Naive thymus-derived CD8-positive, alpha-beta T cell (primary cell): ENCODE measurements around the gene HEG1. TPM values are rescaled to one million over a fixed set of nuclear protein-coding genes. Genes with fewer than 3 reads are reported as not detected.

Experiments
- ATAC-seq, 2 donors: fragments of 150-1000 bp; cut with Tn5 transposase in 1 of 2; sonication (Bioruptor Pico), chemical (Tn5 transposase) in 1 of 2; 1 replicate in 1 of 2; 2 replicates in 1 of 2; pipeline ENCODE4 v1.10.0; 2021; ENCODE audit warnings: mild to moderate bottlenecking in 2 of 2, moderate library complexity in 2 of 2
- POLR2A ChIA-PET: fragments of 350-600 bp; sonication (Branson Sonifier 250); formaldehyde crosslinking; loops from one replicate; lab custom pipeline; 2021; ENCODE audit warnings: antibody characterized with exemption; lab: Charles Lee
- DNase-seq, 10 donors: peaks; one replicate each; pipeline versions ENCODE4 v3.0.0 to v3.0.0-alpha.2; 2020 to 2022
- H3K27ac Mint-ChIP-seq, 10 donors: one replicate each; pipeline ENCODE4 v1.8.0; 2020 to 2022; ENCODE audit warnings: mild to moderate bottlenecking in 10 of 10, mixed read lengths in 10 of 10, moderate library complexity in 4 of 10, inconsistent platforms in 1 of 10
- H3K27me3 Mint-ChIP-seq, 5 donors: one replicate each; pipeline ENCODE4 v1.8.0; 2021 to 2022; ENCODE audit warnings: mixed read lengths in 5 of 5
- H3K36me3 Mint-ChIP-seq, 3 donors: one replicate each; pipeline ENCODE4 v1.8.0; 2020 to 2022; ENCODE audit warnings: mixed read lengths in 3 of 3, mild to moderate bottlenecking in 2 of 3, inconsistent platforms in 1 of 3
- H3K4me1 Mint-ChIP-seq, 4 donors: one replicate each; pipeline ENCODE4 v1.8.0; 2021 to 2022; ENCODE audit warnings: mixed read lengths in 4 of 4
- H3K4me3 Mint-ChIP-seq, 10 donors: one replicate each; pipeline ENCODE4 v1.8.0; 2020 to 2022; ENCODE audit warnings: mild to moderate bottlenecking in 10 of 10, mixed read lengths in 10 of 10, moderate library complexity in 6 of 10, inconsistent platforms in 1 of 10
- H3K9me3 Mint-ChIP-seq, 9 donors: one replicate each; pipeline ENCODE4 v1.8.0; 2020 to 2022; ENCODE audit warnings: mixed read lengths in 9 of 9, mild to moderate bottlenecking in 3 of 9, inconsistent platforms in 1 of 9, moderate library complexity in 1 of 9
- polyA plus RNA-seq, 3 donors: library from polyadenylated mRNA; unstranded; fragments of 300-500 nt; fragmentation: Illumina TruSeq; gene quantifications; one replicate each; pipeline ENCODE4 v1.2.3, GENCODE V29; 2021
- total RNA-seq, 8 experiments: library from RNA in 2 of 8; stranded (reverse) in 2 of 8; gene quantifications; one replicate each; pipeline ENCODE4 v1.2.3 and lab custom pipeline; 2021 to 2026

Gene HEG1, protein sequence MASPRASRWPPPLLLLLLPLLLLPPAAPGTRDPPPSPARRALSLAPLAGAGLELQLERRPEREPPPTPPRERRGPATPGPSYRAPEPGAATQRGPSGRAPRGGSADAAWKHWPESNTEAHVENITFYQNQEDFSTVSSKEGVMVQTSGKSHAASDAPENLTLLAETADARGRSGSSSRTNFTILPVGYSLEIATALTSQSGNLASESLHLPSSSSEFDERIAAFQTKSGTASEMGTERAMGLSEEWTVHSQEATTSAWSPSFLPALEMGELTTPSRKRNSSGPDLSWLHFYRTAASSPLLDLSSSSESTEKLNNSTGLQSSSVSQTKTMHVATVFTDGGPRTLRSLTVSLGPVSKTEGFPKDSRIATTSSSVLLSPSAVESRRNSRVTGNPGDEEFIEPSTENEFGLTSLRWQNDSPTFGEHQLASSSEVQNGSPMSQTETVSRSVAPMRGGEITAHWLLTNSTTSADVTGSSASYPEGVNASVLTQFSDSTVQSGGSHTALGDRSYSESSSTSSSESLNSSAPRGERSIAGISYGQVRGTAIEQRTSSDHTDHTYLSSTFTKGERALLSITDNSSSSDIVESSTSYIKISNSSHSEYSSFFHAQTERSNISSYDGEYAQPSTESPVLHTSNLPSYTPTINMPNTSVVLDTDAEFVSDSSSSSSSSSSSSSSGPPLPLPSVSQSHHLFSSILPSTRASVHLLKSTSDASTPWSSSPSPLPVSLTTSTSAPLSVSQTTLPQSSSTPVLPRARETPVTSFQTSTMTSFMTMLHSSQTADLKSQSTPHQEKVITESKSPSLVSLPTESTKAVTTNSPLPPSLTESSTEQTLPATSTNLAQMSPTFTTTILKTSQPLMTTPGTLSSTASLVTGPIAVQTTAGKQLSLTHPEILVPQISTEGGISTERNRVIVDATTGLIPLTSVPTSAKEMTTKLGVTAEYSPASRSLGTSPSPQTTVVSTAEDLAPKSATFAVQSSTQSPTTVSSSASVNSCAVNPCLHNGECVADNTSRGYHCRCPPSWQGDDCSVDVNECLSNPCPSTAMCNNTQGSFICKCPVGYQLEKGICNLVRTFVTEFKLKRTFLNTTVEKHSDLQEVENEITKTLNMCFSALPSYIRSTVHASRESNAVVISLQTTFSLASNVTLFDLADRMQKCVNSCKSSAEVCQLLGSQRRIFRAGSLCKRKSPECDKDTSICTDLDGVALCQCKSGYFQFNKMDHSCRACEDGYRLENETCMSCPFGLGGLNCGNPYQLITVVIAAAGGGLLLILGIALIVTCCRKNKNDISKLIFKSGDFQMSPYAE (N-terminal part only)
- total RNA-seq (10 to 100 TPM in 1 of 2 experiments, 1 to 10 TPM in 1; 9.2 to 10.3 TPM), polyA plus RNA-seq (1 to 10 TPM; 1.5 to 2.3 (median 1.6) TPM), total RNA-seq (lab: John Stamatoyannopoulos, UW) (9.8 to 53.6 (median 23.6) reads per million in 6 experiments)

- Mint-ChIP-seq H3K9me3 (no peaks in the 10 kb centered on the region), H3K27me3 (peaks cover 5 to 10% (median 5%) of the 10 kb centered on the region in 5 donors), H3K4me3 (peak within 1 kb of the TSS; percentile 75 to 97 (median 95)), H3K36me3 (peaks cover 0 to 4% (median 0%) of the 10 kb centered on the region in 3 donors), H3K27ac (peak within 1 kb of the TSS; percentile 84 to 97 (median 90)), H3K4me1 (peaks cover 36 to 45% (median 41%) of the 10 kb centered on the region in 4 donors)
- POLR2A ChIA-PET = interaction anchor here (0.5 to 0.9 kb wide), 5 partner anchors 48 to 540 kb away, joined by 3 to 5 read pairs (median 3); no protein-coding TSS in a partner anchor
- DNase-seq (peak; percentile 59 to 86 (median 68)), ATAC-seq (peak; percentile 56 to 73)
Measured at GRCh38 chr3:125055913-125056745, at the start of gene HEG1. Gene HEG1 (minus strand): TSS chr3:125055997. CDS start chr3:125055890, 107 bp downstream.

DNA sequence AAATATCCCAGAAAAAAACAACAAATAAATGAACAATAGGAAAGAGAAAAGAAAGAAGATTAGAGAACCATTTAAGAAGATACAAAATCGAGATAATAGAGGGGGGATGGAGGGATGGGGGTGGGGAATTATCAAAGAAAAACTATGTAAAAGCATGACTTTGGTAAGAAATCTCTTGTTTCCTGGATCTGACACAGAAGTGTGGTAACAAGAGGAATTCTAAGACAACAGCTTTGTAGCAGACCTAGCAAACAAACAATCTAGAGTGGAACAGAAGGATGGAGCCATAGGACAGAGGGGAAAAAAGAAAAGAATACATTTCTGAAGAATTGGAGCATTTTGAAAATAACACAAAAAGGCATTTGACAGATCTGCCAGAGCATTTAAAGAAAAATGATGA lies 49.3 kb upstream of the HEG1 start:
- H3K36me3 Mint-ChIP-seq = peaks cover 0 to 7% (median 3%) of the 10 kb centered on the region in 3 donors
- DNase-seq (no peak), ATAC-seq (no peak)
- H3K4me1 Mint-ChIP-seq = peaks cover 0 to 11% (median 10%) of the 10 kb centered on the region in 4 donors
- no peak overlapping the region for H3K27ac Mint-ChIP-seq
- no peak overlapping the region for H3K4me3 Mint-ChIP-seq
- peaks cover 0 to 4% (median 0%) of the 10 kb centered on the region in 5 donors for H3K27me3 Mint-ChIP-seq
- H3K9me3 Mint-ChIP-seq = peaks cover 0 to 18% (median 2%) of the 10 kb centered on the region in 9 donors
- POLR2A ChIA-PET = no interaction called here

DNA sequence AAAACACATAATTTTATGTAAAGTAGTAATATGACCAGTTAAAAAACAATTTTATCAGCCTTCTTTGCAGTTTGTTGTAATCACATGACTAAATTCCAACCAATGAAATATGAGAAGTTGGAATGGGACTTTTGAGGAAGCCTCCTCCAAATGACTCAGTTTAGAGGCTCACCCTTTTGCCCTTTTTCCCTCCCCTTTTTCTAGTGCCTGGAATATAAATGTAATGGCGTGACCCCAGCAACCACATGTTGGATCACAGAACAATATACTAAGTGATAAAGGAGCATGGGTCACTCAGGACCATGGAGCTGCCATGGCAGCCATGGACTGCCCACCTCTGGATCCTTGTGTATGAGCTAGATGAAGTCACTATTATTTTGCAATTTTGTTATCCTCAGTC lies 48.8 kb upstream of the HEG1 start:
- Mint-ChIP-seq H3K27me3 (peaks cover 0 to 4% (median 0%) of the 10 kb centered on the region in 5 donors), H3K36me3 (peaks cover 0 to 12% (median 6%) of the 10 kb centered on the region in 3 donors), H3K27ac (no peak overlapping the region), H3K9me3 (peaks cover 0 to 23% (median 3%) of the 10 kb centered on the region in 9 donors), H3K4me1 (peaks cover 0 to 8% (median 6%) of the 10 kb centered on the region in 4 donors), H3K4me3 (no peak overlapping the region)
- POLR2A ChIA-PET = no interaction called here
- no peak for DNase-seq
- no peak for ATAC-seq

GRCh38 chr3:125103406-125103805 lies 47.6 kb upstream of the HEG1 start:
- Mint-ChIP-seq H3K4me1 (no peaks in the 10 kb centered on the region), H3K9me3 (peaks cover 0 to 31% (median 6%) of the 10 kb centered on the region in 9 donors), H3K36me3 (peaks cover 0 to 17% (median 6%) of the 10 kb centered on the region in 3 donors), H3K4me3 (no peak overlapping the region), H3K27me3 (peaks cover 0 to 4% (median 0%) of the 10 kb centered on the region in 5 donors), H3K27ac (no peak overlapping the region)
- POLR2A ChIA-PET = no interaction called here
- ATAC-seq (no peak), DNase-seq (no peak)

GRCh38 chr3:125102470-125102869 lies 46.7 kb upstream of the HEG1 start:
- ATAC-seq (no peak), DNase-seq (no peak)
- Mint-ChIP-seq H3K27me3 (peaks cover 0 to 4% (median 0%) of the 10 kb centered on the region in 5 donors), H3K36me3 (peaks cover 0 to 17% (median 6%) of the 10 kb centered on the region in 3 donors), H3K9me3 (peaks cover 0 to 31% (median 6%) of the 10 kb centered on the region in 9 donors), H3K27ac (peak overlapping the region in 2 of 10 donors; percentile 7 to 38), H3K4me3 (no peak overlapping the region), H3K4me1 (no peaks in the 10 kb centered on the region)
- POLR2A ChIA-PET = no interaction called here

GRCh38 chr3:125098611-125099291 lies 43.0 kb upstream of the HEG1 start:
- POLR2A ChIA-PET = no interaction called here
- H3K9me3 Mint-ChIP-seq = peaks cover 0 to 17% (median 5%) of the 10 kb centered on the region in 9 donors

GRCh38 chr3:125090649-125091048 lies 34.9 kb upstream of the HEG1 start:
- Mint-ChIP-seq H3K9me3 (peaks cover 0 to 7% (median 0%) of the 10 kb centered on the region in 9 donors), H3K27me3 (peaks cover 0 to 2% (median 0%) of the 10 kb centered on the region in 5 donors), H3K36me3 (peaks cover 0 to 6% (median 5%) of the 10 kb centered on the region in 3 donors), H3K4me1 (no peaks in the 10 kb centered on the region), H3K27ac (no peak overlapping the region), H3K4me3 (no peak overlapping the region)
- ATAC-seq = no peak
- no peak for DNase-seq
- POLR2A ChIA-PET = no interaction called here

More at GRCh38 chr3:125098611-125099291, 43.0 kb upstream of the HEG1 start:
- no peaks in the 10 kb centered on the region for H3K4me1 Mint-ChIP-seq
- H3K27me3 Mint-ChIP-seq = peaks cover 0 to 4% (median 0%) of the 10 kb centered on the region in 5 donors
- H3K36me3 Mint-ChIP-seq = peaks cover 0 to 10% (median 6%) of the 10 kb centered on the region in 3 donors
- DNase-seq = no peak
- no peak overlapping the region for H3K4me3 Mint-ChIP-seq
- no peak for ATAC-seq
- no peak overlapping the region for H3K27ac Mint-ChIP-seq

GRCh38 chr3:125087768-125088391 lies 32.1 kb upstream of the HEG1 start:
- POLR2A ChIA-PET = no interaction called here
- Mint-ChIP-seq H3K4me1 (no peaks in the 10 kb centered on the region), H3K36me3 (peaks cover 0 to 6% (median 5%) of the 10 kb centered on the region in 3 donors), H3K27ac (no peak overlapping the region), H3K27me3 (peaks cover 0 to 2% (median 0%) of the 10 kb centered on the region in 5 donors), H3K4me3 (no peak overlapping the region), H3K9me3 (peaks cover 0 to 7% (median 0%) of the 10 kb centered on the region in 9 donors)
- ATAC-seq (no peak), DNase-seq (no peak)

GRCh38 chr3:125085166-125085565 lies 29.4 kb upstream of the HEG1 start:
- POLR2A ChIA-PET = no interaction called here
- Mint-ChIP-seq H3K9me3 (no peaks in the 10 kb centered on the region), H3K36me3 (no peaks in the 10 kb centered on the region), H3K4me1 (no peaks in the 10 kb centered on the region), H3K4me3 (no peak overlapping the region), H3K27me3 (peaks cover 0 to 2% (median 0%) of the 10 kb centered on the region in 5 donors), H3K27ac (no peak overlapping the region)
- no peak for ATAC-seq
- no peak for DNase-seq

DNA sequence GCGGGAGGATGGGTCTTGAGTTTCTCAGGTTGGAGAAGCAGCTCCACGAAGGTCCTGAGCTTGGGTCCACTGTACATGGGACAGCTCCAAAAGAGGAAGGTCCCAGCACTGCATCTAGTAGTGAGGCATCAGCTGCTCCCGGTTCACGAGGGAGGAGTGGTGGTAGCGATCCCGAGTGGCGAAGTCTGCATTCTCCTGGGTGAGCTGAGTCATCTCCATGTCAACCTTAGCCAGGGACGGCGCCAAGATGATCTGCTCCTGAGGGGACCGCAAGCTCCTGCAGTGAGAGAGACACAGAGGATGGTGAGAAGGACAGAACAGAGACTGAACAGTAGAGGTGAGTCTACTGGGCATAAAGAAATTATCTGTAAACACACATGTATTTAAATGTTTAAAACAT lies 28.0 kb upstream of the HEG1 start:
- Mint-ChIP-seq H3K4me3 (no peak overlapping the region), H3K9me3 (no peaks in the 10 kb centered on the region), H3K27ac (peak overlapping the region in 1 of 10 donors; percentile 12), H3K36me3 (no peaks in the 10 kb centered on the region), H3K27me3 (peaks cover 0 to 2% (median 0%) of the 10 kb centered on the region in 5 donors), H3K4me1 (no peaks in the 10 kb centered on the region)
- no peak for DNase-seq
- POLR2A ChIA-PET = no interaction called here
- ATAC-seq = no peak
